Measurements from ENCODE around the gene MALSU1. TPM values are rescaled to one million over a fixed set of nuclear protein-coding genes. Genes with fewer than 3 reads are reported as not detected.

The MALSU1 gene
- total RNA-seq, 4 donors from 2014 or later: 26.2 to 165 (median 50.1) TPM; not detected in 1

GRCh38 chr7:23260371-23260770 lies 38.8 kb upstream of the MALSU1 start:
- TF ChIP-seq POLR2A (IDR thresholded peaks at IDR 0.05) (no peak), POLR2AphosphoS5 (IDR thresholded peaks at IDR 0.05) (no peak), EP300 (IDR thresholded peaks at IDR 0.05; ENCODE audit: low read depth) (no peak)
- TF ChIP-seq, protein P1, sequence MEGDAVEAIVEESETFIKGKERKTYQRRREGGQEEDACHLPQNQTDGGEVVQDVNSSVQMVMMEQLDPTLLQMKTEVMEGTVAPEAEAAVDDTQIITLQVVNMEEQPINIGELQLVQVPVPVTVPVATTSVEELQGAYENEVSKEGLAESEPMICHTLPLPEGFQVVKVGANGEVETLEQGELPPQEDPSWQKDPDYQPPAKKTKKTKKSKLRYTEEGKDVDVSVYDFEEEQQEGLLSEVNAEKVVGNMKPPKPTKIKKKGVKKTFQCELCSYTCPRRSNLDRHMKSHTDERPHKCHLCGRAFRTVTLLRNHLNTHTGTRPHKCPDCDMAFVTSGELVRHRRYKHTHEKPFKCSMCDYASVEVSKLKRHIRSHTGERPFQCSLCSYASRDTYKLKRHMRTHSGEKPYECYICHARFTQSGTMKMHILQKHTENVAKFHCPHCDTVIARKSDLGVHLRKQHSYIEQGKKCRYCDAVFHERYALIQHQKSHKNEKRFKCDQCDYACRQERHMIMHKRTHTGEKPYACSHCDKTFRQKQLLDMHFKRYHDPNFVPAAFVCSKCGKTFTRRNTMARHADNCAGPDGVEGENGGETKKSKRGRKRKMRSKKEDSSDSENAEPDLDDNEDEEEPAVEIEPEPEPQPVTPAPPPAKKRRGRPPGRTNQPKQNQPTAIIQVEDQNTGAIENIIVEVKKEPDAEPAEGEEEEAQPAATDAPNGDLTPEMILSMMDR (IDR thresholded peaks at IDR 0.05): no peak
- Histone ChIP-seq H3K9me3 (no peaks in the 10 kb centered on the region), H3K27me3 (peaks cover 5% of the 10 kb centered on the region), H3K36me3 (no peaks in the 10 kb centered on the region), H3K4me3 (no peak overlapping the region), H3K4me1 (no peaks in the 10 kb centered on the region), H3K27ac (no peak overlapping the region)
- intact Hi-C loops (cut with DNase I; ENCODE audit: low total_unique reads) (no loop called here), in situ Hi-C loops (cut with MboI; ENCODE audit: low pct_ligation_motif_present in 1 of 4, low pct_unique_long_range_greater_than_20kb in 1 of 4, low sequenced_read_pairs in 3 of 4) (no loop called here)
- DNase-seq: no peak
- WGBS, 2 donors (ENCODE audit: low coverage in 1 of 2): 81 to 84% methylated on average over 10 of the region's 10 CpGs

DNA sequence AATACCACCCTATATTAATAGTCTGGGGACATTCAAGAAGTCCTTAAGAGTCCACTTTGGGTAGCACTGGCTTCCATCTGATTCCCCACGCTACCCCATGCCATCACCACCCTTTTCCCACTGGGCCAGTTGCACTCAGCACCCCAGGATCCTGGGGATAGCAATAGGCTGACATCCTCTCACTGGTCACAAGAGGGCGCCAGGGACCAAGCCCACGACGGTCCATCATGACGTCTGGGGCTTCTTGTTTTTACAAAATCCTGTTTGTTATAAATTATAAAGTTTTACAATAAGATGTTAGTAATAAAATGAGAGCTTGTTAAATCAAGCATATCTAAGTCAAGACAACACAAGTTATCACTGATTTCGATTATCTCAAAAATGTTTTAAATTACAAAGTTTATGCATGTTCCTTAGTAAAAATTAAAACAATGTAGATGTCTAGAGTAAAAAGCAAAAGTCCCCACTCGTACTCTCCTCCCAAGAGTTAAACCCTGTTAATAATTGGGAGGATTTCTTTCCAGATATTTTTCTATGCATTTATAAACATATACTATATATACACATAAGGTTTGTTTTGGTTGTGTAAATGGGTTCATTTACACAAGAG lies 37.2 kb upstream of the MALSU1 start:
- Histone ChIP-seq H3K27me3 (peaks cover 5% of the 10 kb centered on the region), H3K36me3 (no peaks in the 10 kb centered on the region), H3K27ac (no peak overlapping the region), H3K4me1 (no peaks in the 10 kb centered on the region), H3K4me3 (no peak overlapping the region), H3K9me3 (no peaks in the 10 kb centered on the region)
- intact Hi-C loops (cut with DNase I; ENCODE audit: low total_unique reads): no loop called here
- DNase-seq: peak; percentile 52
- TF ChIP-seq EP300 (IDR thresholded peaks at IDR 0.05; ENCODE audit: low read depth): no peak
- TF ChIP-seq, protein P1 (IDR thresholded peaks at IDR 0.05): peak; percentile 56 to 82 (median 69)
- 2 to 7% methylated on average over 7 of the region's 7 CpGs for WGBS, 2 donors (ENCODE audit: low coverage in 1 of 2)
- in situ Hi-C loops (cut with MboI; ENCODE audit: low pct_ligation_motif_present in 1 of 4, low pct_unique_long_range_greater_than_20kb in 1 of 4, low sequenced_read_pairs in 3 of 4): no loop called here

- WGBS, 2 donors (ENCODE audit: low coverage in 1 of 2): 61 to 67% methylated on average over 6 to 7 of the region's 7 CpGs
- in situ Hi-C loops (cut with MboI; ENCODE audit: low pct_ligation_motif_present in 1 of 4, low pct_unique_long_range_greater_than_20kb in 1 of 4, low sequenced_read_pairs in 3 of 4): no loop called here
Observed at GRCh38 chr7:23264916-23265458, 34.2 kb upstream of the MALSU1 start.

DNA sequence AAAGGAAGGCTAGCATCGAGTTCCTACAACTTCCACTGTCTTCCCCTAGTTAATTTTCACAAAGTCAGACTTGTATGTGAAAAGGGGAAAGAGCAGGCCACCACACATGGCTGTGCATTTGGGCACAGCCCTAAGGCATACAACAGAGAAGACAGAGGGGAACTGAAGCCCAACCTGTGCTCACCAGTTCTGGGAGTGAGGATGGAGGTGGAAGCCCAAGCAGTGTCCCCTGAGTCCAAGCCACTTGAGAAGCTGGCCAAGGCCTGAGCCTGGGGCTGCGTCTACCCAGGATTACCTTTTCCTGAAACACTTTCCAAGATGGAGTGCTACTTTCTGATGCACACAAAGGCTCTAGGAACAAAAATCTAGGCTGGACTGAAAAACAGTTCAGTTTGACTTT lies 32.2 kb upstream of the MALSU1 start:
- no peak overlapping the region for H3K4me3 ChIP-seq
- peaks cover 4% of the 10 kb centered on the region for H3K27me3 ChIP-seq
- 83% methylated on average over 2 of the region's 2 CpGs; no CpG with 5 or more reads in 1 of the 2 donors for WGBS, 2 donors (ENCODE audit: low coverage in 1 of 2)
- intact Hi-C loops (cut with DNase I; ENCODE audit: low total_unique reads): no loop called here
- no peak overlapping the region for H3K27ac ChIP-seq
- no peaks in the 10 kb centered on the region for H3K9me3 ChIP-seq
- no peak for DNase-seq
- H3K36me3 ChIP-seq: no peaks in the 10 kb centered on the region
- in situ Hi-C loops (cut with MboI; ENCODE audit: low pct_ligation_motif_present in 1 of 4, low pct_unique_long_range_greater_than_20kb in 1 of 4, low sequenced_read_pairs in 3 of 4): no loop called here
- H3K4me1 ChIP-seq: no peaks in the 10 kb centered on the region
- TF ChIP-seq POLR2A (IDR thresholded peaks at IDR 0.05) (no peak), POLR2AphosphoS5 (IDR thresholded peaks at IDR 0.05) (no peak), EP300 (IDR thresholded peaks at IDR 0.05; ENCODE audit: low read depth) (no peak)
- TF ChIP-seq, protein P1 (IDR thresholded peaks at IDR 0.05): no peak

More at GRCh38 chr7:23264916-23265458, 34.2 kb upstream of the MALSU1 start:
- DNase-seq: no peak
- Histone ChIP-seq H3K27me3 (no peaks in the 10 kb centered on the region), H3K9me3 (no peaks in the 10 kb centered on the region), H3K27ac (no peak overlapping the region), H3K4me1 (no peaks in the 10 kb centered on the region), H3K36me3 (no peaks in the 10 kb centered on the region), H3K4me3 (no peak overlapping the region)
- TF ChIP-seq POLR2A (IDR thresholded peaks at IDR 0.05): no peak
- no peak for TF ChIP-seq POLR2AphosphoS5 (IDR thresholded peaks at IDR 0.05)
- TF ChIP-seq, protein P1 (IDR thresholded peaks at IDR 0.05): no peak
- TF ChIP-seq EP300 (IDR thresholded peaks at IDR 0.05; ENCODE audit: low read depth): no peak
- intact Hi-C loops (cut with DNase I; ENCODE audit: low total_unique reads): no loop called here

All from transverse colon (tissue), 4 donors.